Common myeloid progenitor, CD34-positive (primary cell): Measurements from ENCODE around the gene CREB5.
A peak's percentile ranks its signal among the peaks of the same experiment; 100 is the strongest.

ENCODE experiments used
- CTCF ChIA-PET: fragments of 350-600 bp; sonication (Branson Sonifier 250); formaldehyde crosslinking; loops from one replicate; lab custom pipeline; 2021; ENCODE audit warnings: antibody characterized with exemption; lab: Charles Lee
- POLR2A ChIA-PET: fragments of 350-600 bp; sonication (Branson Sonifier 250); formaldehyde crosslinking; loops from one replicate; lab custom pipeline; 2021; ENCODE audit warnings: antibody characterized with exemption; lab: Charles Lee
- DNase-seq, 3 donors: peaks; one replicate each; pipeline versions ENCODE4 v3.0.0 to v3.0.0-alpha.2; 2013
- H3K27ac ChIP-seq, 2 experiments: 1 replicate in 1 of 2; 2 replicates in 1 of 2; pipeline ENCODE4 v1.7.0; 2013; ENCODE audit warnings: inconsistent platforms in 2 of 2, low read length in 2 of 2, mild to moderate bottlenecking in 2 of 2, low read depth in 1 of 2, moderate library complexity in 1 of 2; ENCODE audit not compliant: severe bottlenecking in 2 of 2, insufficient read depth in 1 of 2, poor library complexity in 1 of 2
- H3K27me3 ChIP-seq, 5 experiments: replicated peaks in 2 of 5; 1 replicate in 3 of 5; 2 replicates in 2 of 5; pipeline versions ENCODE4 v1.6.1 to v1.7.0; 2013; ENCODE audit warnings: low read length in 4 of 5, mild to moderate bottlenecking in 2 of 5, moderate library complexity in 2 of 5, inconsistent platforms in 1 of 5; ENCODE audit not compliant: insufficient read depth in 5 of 5, control insufficient read depth in 4 of 5
- H3K36me3 ChIP-seq, 4 experiments: 1 replicate in 2 of 4; 2 replicates in 2 of 4; pipeline versions ENCODE4 v1.6.1 to v1.7.0; 2013; ENCODE audit warnings: low read length in 3 of 4, control low read depth in 1 of 4, mild to moderate bottlenecking in 1 of 4; ENCODE audit not compliant: control insufficient read depth in 4 of 4, insufficient read depth in 4 of 4
- H3K4me1 ChIP-seq, 4 experiments: 1 replicate in 3 of 4; 2 replicates in 1 of 4; pipeline versions ENCODE4 v1.6.1 to v1.7.1; 2013; ENCODE audit warnings: low read length in 3 of 4, mild to moderate bottlenecking in 3 of 4, control low read depth in 1 of 4, inconsistent platforms in 1 of 4, moderate library complexity in 1 of 4; ENCODE audit not compliant: control insufficient read depth in 4 of 4, insufficient read depth in 4 of 4; ENCODE audit errors: control extremely low read depth in 1 of 4
- H3K4me3 ChIP-seq, 7 experiments: 1 replicate in 4 of 7; 2 replicates in 3 of 7; pipeline versions ENCODE4 v1.5.1 to v1.7.0; 2013; ENCODE audit warnings: mild to moderate bottlenecking in 7 of 7, low read length in 6 of 7, moderate library complexity in 6 of 7, inconsistent platforms in 2 of 7, low read depth in 2 of 7, control low read depth in 1 of 7; ENCODE audit not compliant: insufficient read depth in 4 of 7, control insufficient read depth in 1 of 7; ENCODE audit errors: extremely low read depth in 1 of 7
- H3K9me3 ChIP-seq, 5 experiments: 1 replicate in 4 of 5; 2 replicates in 1 of 5; pipeline versions ENCODE4 v1.6.1 to v1.7.1; 2013; ENCODE audit warnings: low read length in 4 of 5, mild to moderate bottlenecking in 2 of 5, inconsistent platforms in 1 of 5, low read depth in 1 of 5, moderate library complexity in 1 of 5; ENCODE audit not compliant: control insufficient read depth in 4 of 5, insufficient read depth in 2 of 5; ENCODE audit errors: control extremely low read depth in 1 of 5
- WGBS: methylation state at CpG from one replicate; pipeline ENCODE4 v1.1.5; 2013; ENCODE audit not compliant: insufficient coverage; 5-methylcytosine and 5-hydroxymethylcytosine counted together

CREB5 gene

GRCh38 chr7:28410628-28411531, 1.4 kb upstream of the CREB5 start:
- Histone ChIP-seq H3K4me1 (peaks cover 12 to 28% (median 25%) of the 10 kb centered on the region in 4 experiments), H3K27ac (no peak overlapping the region), H3K4me3 (peak overlapping the region in 6 of 7 experiments; percentile 56 to 83 (median 70)), H3K27me3 (peaks cover 3 to 84% (median 41%) of the 10 kb centered on the region in 5 experiments), H3K36me3 (no peaks in the 10 kb centered on the region), H3K9me3 (no peaks in the 10 kb centered on the region)
- ChIA-PET POLR2A (interaction anchor here (0.6 to 1.0 kb wide), 2 partner anchors 15 to 318 kb away, joined by 3 to 4 read pairs; no protein-coding TSS in a partner anchor), CTCF (interaction anchor here (1.1 to 1.4 kb wide), 3 partner anchors 23 to 443 kb away, joined by 3 to 4 read pairs (median 4); no protein-coding TSS in a partner anchor)
- peak; percentile 72 to 93 (median 89) for DNase-seq
- WGBS, result 2% methylated on average over 10 of the region's 28 CpGs

DNA sequence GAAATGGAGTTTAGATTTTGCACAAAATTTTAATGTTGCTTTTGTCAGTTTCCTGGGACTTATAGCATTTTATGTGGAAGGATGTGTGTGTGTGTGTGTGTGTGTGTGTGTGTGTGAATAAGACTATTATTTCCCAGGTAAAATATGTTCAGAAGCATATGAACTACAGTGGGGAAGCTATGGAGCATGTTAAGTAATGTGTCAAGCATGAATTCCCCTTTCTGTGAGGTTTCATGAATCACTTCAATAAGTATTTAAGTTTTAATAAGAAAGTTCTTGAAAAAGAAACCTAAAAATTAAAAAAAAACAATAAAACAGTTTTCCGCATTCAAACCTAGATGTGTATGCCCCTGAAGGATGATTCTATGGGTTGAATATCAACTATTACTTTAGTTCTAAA, 693 bp downstream of the CREB5 start:
- no peak overlapping the region for H3K4me3 ChIP-seq
- no CpG with 5 or more reads among the region's 1 CpG for whole genome bisulfite sequencing
- peak in 2 of 3 donors; percentile 43 to 44 for DNase-seq
- H3K27ac ChIP-seq, result no peak overlapping the region
- ChIA-PET CTCF (no interaction called here), POLR2A (no interaction called here)
- H3K9me3 ChIP-seq, result no peaks in the 10 kb centered on the region
- peaks cover 5 to 71% (median 29%) of the 10 kb centered on the region in 5 experiments for H3K27me3 ChIP-seq
- no peaks in the 10 kb centered on the region for H3K36me3 ChIP-seq
- peaks cover 12 to 28% (median 25%) of the 10 kb centered on the region in 4 experiments for H3K4me1 ChIP-seq

- ChIA-PET POLR2A (no interaction called here), CTCF (interaction anchor here (0.6 kb wide), 1 partner anchor 308 kb away, joined by 3 read pairs; no protein-coding TSS in a partner anchor)
- WGBS, result no CpG with 5 or more reads among the region's 1 CpG
- Histone ChIP-seq H3K36me3 (no peaks in the 10 kb centered on the region), H3K4me1 (peaks cover 12 to 18% (median 18%) of the 10 kb centered on the region in 4 experiments), H3K27ac (no peak overlapping the region), H3K27me3 (peaks cover 5 to 58% (median 29%) of the 10 kb centered on the region in 5 experiments), H3K4me3 (no peak overlapping the region), H3K9me3 (no peaks in the 10 kb centered on the region)
- no peak for DNase-seq
These were observed 2.1 kb downstream of the CREB5 start for GRCh38 chr7:28414453-28414852.

- ChIA-PET CTCF (interaction anchor here (1.0 kb wide), 1 partner anchor 11 kb away, joined by 3 read pairs; no protein-coding TSS in a partner anchor), POLR2A (no interaction called here)
- H3K27me3 ChIP-seq, result peaks cover 5 to 32% (median 13%) of the 10 kb centered on the region in 5 experiments
- no peak overlapping the region for H3K27ac ChIP-seq
- no peak overlapping the region for H3K4me3 ChIP-seq
- H3K36me3 ChIP-seq, result no peaks in the 10 kb centered on the region
- H3K4me1 ChIP-seq, result no peaks in the 10 kb centered on the region
- no peak for DNase-seq
- 100% methylated on average over 2 of the region's 5 CpGs for WGBS
- no peaks in the 10 kb centered on the region for H3K9me3 ChIP-seq
These were observed 5.1 kb downstream of the CREB5 start for GRCh38 chr7:28417321-28417940.

DNA sequence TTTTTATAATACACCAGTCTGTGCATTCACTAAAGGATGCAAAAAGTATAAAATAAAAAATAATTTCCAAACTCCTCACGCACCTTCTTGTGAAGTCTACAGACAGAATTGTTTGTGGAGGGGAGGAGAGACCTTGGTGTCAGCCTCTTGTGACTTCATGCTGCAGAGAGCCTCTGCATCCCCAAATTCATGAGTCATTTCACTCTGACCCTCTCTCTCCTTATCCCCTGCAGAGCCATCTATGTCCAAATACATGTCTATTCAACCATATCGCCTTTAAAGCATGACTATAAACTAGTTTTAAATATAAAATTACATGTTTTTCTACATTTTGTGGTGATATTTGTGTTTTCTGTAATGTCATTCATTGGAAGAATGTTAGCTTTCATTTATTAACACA, 6.0 kb downstream of the CREB5 start:
- no peak overlapping the region for H3K4me3 ChIP-seq
- no peaks in the 10 kb centered on the region for H3K9me3 ChIP-seq
- no CpG with 5 or more reads among the region's 2 CpGs for WGBS
- H3K27me3 ChIP-seq, result peaks cover 5 to 24% (median 8%) of the 10 kb centered on the region in 5 experiments
- no peaks in the 10 kb centered on the region for H3K36me3 ChIP-seq
- no peaks in the 10 kb centered on the region for H3K4me1 ChIP-seq
- DNase-seq, result no peak
- POLR2A ChIA-PET, result no interaction called here
- H3K27ac ChIP-seq, result no peak overlapping the region
- CTCF ChIA-PET, result no interaction called here

- peaks cover 3 to 17% (median 8%) of the 10 kb centered on the region in 5 experiments for H3K27me3 ChIP-seq
- DNase-seq, result no peak
- no CpG with 5 or more reads among the region's 1 CpG for WGBS
- H3K4me1 ChIP-seq, result no peaks in the 10 kb centered on the region
- CTCF ChIA-PET, result no interaction called here
- no peaks in the 10 kb centered on the region for H3K9me3 ChIP-seq
- H3K36me3 ChIP-seq, result no peaks in the 10 kb centered on the region
- POLR2A ChIA-PET, result interaction anchor here (0.6 kb wide), 1 partner anchor 412 kb away, joined by 8 read pairs; no protein-coding TSS in a partner anchor
- no peak overlapping the region for H3K4me3 ChIP-seq
- H3K27ac ChIP-seq, result no peak overlapping the region
These were observed 6.6 kb downstream of the CREB5 start for GRCh38 chr7:28418966-28419365.
